Heart left ventricle (tissue), 13 donors: ENCODE results near the gene ZNF579.

Experiments
- POLR2A ChIP-seq, 2 donors: fragments of 450-650 bp; IDR thresholded peaks; one replicate each; pipeline ENCODE4 v1.6.1; 2017; ENCODE audit warnings: antibody characterized with exemption in 2 of 2, mild to moderate bottlenecking in 2 of 2, moderate library complexity in 2 of 2
- TF ChIP-seq, protein P1 (sequence below), 12 donors: fragments of 200-600 bp; sonication (generic) in 4 of 12; IDR thresholded peaks; one replicate each; pipeline versions ENCODE4 v1.5.0 to v1.8.0; 2018 to 2022; ENCODE audit warnings: antibody characterized with exemption in 12 of 12, mild to moderate bottlenecking in 5 of 12
- donor health status: ischemic (EF 13 %, LVEDD 7.1; RV severe dilation, severe dysfunction).
- donor health status: DM: no; HTN: yes; CAD: no.
- donor health status: DM: no; HTN: no; CAD: no.
- donor health status: ischemic (EF 25% LVEDD 6.9; RV normal size, moderate dysfunction).
- donor health status: ischemic (EF 25% LVEDD 5.7; RV mildly dilated, moderate dysfunction).
- donor health status: ischemic (EF 35%, LVEDD 5.7; RV mildly dilated, moderate dysfunction).
- donor health status: nonischemic (EF 11% LVEDD 7.7; RV severe dilation, severe dysfunction).
- donor health status: DM: yes; HTN: yes; CAD: no.
- donor health status: PGD.
- donor health status: ischemic (EF 29% LVEDD 5.4; RV normal size, mild dysfunction).
- donor health status: nonischemic (EF 23%, LVEDD 6.1; RV moderate dilation, normal function).

DNA sequence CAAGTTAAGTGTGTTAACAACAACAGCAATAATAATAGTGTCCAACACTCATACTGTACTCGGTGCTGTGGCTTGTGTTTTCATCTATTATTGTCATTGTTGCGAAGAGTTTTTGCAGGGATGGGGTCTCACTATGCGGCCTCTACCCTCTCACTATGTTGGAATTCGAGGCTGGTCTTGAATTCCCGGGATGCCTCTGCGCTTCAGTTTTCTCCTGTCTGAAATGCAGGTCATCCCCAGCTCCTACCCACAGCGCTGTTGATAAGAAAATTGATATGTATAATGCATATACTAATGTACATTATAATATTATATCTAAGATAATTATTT is 30.4 kb downstream of the ZNF579 start:
- TF ChIP-seq, protein P1, sequence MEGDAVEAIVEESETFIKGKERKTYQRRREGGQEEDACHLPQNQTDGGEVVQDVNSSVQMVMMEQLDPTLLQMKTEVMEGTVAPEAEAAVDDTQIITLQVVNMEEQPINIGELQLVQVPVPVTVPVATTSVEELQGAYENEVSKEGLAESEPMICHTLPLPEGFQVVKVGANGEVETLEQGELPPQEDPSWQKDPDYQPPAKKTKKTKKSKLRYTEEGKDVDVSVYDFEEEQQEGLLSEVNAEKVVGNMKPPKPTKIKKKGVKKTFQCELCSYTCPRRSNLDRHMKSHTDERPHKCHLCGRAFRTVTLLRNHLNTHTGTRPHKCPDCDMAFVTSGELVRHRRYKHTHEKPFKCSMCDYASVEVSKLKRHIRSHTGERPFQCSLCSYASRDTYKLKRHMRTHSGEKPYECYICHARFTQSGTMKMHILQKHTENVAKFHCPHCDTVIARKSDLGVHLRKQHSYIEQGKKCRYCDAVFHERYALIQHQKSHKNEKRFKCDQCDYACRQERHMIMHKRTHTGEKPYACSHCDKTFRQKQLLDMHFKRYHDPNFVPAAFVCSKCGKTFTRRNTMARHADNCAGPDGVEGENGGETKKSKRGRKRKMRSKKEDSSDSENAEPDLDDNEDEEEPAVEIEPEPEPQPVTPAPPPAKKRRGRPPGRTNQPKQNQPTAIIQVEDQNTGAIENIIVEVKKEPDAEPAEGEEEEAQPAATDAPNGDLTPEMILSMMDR (IDR thresholded peaks at IDR 0.05): no peak
- no peak for TF ChIP-seq POLR2A (IDR thresholded peaks at IDR 0.05)
